Liver (tissue), 9 donors: ENCODE results near the gene NME1. TPM values are rescaled to one million over a fixed set of nuclear protein-coding genes. Genes with fewer than 3 reads are reported as not detected.
"Not testable (repeated sequence)": the region's sequence is repeated elsewhere in the genome, so short reads cannot be mapped to it uniquely, and the experiment has no call there.

Experiments used
- DNase-seq: peaks from one replicate; pipeline ENCODE4 v3.0.0-alpha.2; 2017; ENCODE audit warnings: low spot score
- H3K27ac ChIP-seq, 2 donors: one replicate each; pipeline ENCODE4 v1.7.0; 2013; ENCODE audit warnings: inconsistent platforms in 2 of 2, low read length in 2 of 2, control low read depth in 1 of 2, low read depth in 1 of 2, mild to moderate bottlenecking in 1 of 2
- H3K27me3 ChIP-seq, 4 donors: one replicate each; pipeline versions ENCODE4 v1.6.1 to v1.7.0; 2013; ENCODE audit warnings: low read length in 3 of 4, inconsistent platforms in 1 of 4, mild to moderate bottlenecking in 1 of 4, moderate library complexity in 1 of 4; ENCODE audit not compliant: control insufficient read depth in 4 of 4, insufficient read depth in 4 of 4
- H3K36me3 ChIP-seq, 4 donors: one replicate each; pipeline versions ENCODE4 v1.6.1 to v1.7.0; 2013; ENCODE audit warnings: low read length in 3 of 4, mild to moderate bottlenecking in 3 of 4, low read depth in 1 of 4, moderate library complexity in 1 of 4; ENCODE audit not compliant: control insufficient read depth in 4 of 4, insufficient read depth in 3 of 4
- H3K4me1 ChIP-seq, 4 donors: one replicate each; pipeline versions ENCODE4 v1.6.1 to v1.7.0; 2013; ENCODE audit warnings: low read length in 3 of 4, mild to moderate bottlenecking in 3 of 4, moderate library complexity in 1 of 4; ENCODE audit not compliant: control insufficient read depth in 4 of 4, insufficient read depth in 4 of 4
- H3K4me3 ChIP-seq, 3 donors: one replicate each; pipeline versions ENCODE4 v1.6.1 to v1.7.0; 2013; ENCODE audit warnings: low read length in 3 of 3, control low read depth in 1 of 3, low read depth in 1 of 3, mild to moderate bottlenecking in 1 of 3
- H3K9ac ChIP-seq, 2 donors: one replicate each; pipeline ENCODE4 v1.7.0; 2013; ENCODE audit warnings: low read length in 2 of 2, mild to moderate bottlenecking in 2 of 2, moderate library complexity in 2 of 2, control low read depth in 1 of 2, low read depth in 1 of 2
- H3K9me3 ChIP-seq, 4 donors: one replicate each; pipeline versions ENCODE4 v1.6.1 to v1.7.0; 2013; ENCODE audit warnings: low read length in 3 of 4; ENCODE audit not compliant: control insufficient read depth in 4 of 4
- CTCF ChIP-seq: fragments of 150-350 bp; IDR thresholded peaks from 2 replicates; pipeline ENCODE4 v1.5.1; 2017; ENCODE audit warnings: improper control_type of control experiment, low read depth, low read length; ENCODE audit not compliant: missing input control
- EGR1 ChIP-seq, 2 donors: IDR thresholded peaks; 2 replicates each; pipeline ENCODE4 v1.6.1; 2016 to 2018; ENCODE audit warnings: antibody characterized with exemption in 2 of 2, low read depth in 2 of 2
- FOXA1 ChIP-seq: IDR thresholded peaks from 2 replicates; pipeline ENCODE4 v1.6.1; 2016; ENCODE audit warnings: antibody characterized with exemption
- FOXA2 ChIP-seq: IDR thresholded peaks from 2 replicates; pipeline ENCODE4 v1.6.1; 2016; ENCODE audit warnings: antibody characterized with exemption
- GABPA ChIP-seq, 2 donors: IDR thresholded peaks in 1 of 2; conservative IDR thresholded peaks in 1 of 2; 2 replicates each; pipeline ENCODE4 v1.6.1; 2016; ENCODE audit warnings: antibody characterized with exemption in 2 of 2, mild to moderate bottlenecking in 1 of 2, moderate library complexity in 1 of 2
- HNF4A ChIP-seq, 2 donors: conservative IDR thresholded peaks; 2 replicates each; pipeline ENCODE4 v1.6.1; 2016; ENCODE audit warnings: antibody characterized with exemption in 2 of 2, mild to moderate bottlenecking in 2 of 2
- HNF4G ChIP-seq: IDR thresholded peaks from 2 replicates; pipeline ENCODE4 v1.6.1; 2016; ENCODE audit warnings: antibody characterized with exemption
- JUND ChIP-seq, 2 donors: IDR thresholded peaks; 2 replicates each; pipeline ENCODE4 v1.6.1; 2016; ENCODE audit warnings: antibody characterized with exemption in 2 of 2
- NR2F2 ChIP-seq: IDR thresholded peaks from 2 replicates; pipeline ENCODE4 v1.6.1; 2016; ENCODE audit warnings: antibody characterized with exemption
- RAD21 ChIP-seq, 2 donors: IDR thresholded peaks; 2 replicates each; pipeline ENCODE4 v1.6.1; 2016; ENCODE audit warnings: antibody characterized with exemption in 2 of 2, mild to moderate bottlenecking in 2 of 2
- REST ChIP-seq: IDR thresholded peaks from 2 replicates; pipeline ENCODE4 v1.6.1; 2016; ENCODE audit warnings: antibody characterized with exemption, mild to moderate bottlenecking
- RXRA ChIP-seq, 2 donors: IDR thresholded peaks; 2 replicates each; pipeline ENCODE4 v1.6.1; 2017 to 2018; ENCODE audit warnings: antibody characterized with exemption in 2 of 2, mild to moderate bottlenecking in 1 of 2
- SP1 ChIP-seq: IDR thresholded peaks from 2 replicates; pipeline ENCODE4 v1.6.1; 2018; ENCODE audit warnings: antibody characterized with exemption, mild to moderate bottlenecking
- TAF1 ChIP-seq: conservative IDR thresholded peaks from 2 replicates; pipeline ENCODE4 v1.6.1; 2016; ENCODE audit warnings: antibody characterized with exemption, mild to moderate bottlenecking
- YY1 ChIP-seq: IDR thresholded peaks from 2 replicates; pipeline ENCODE4 v1.6.1; 2016; ENCODE audit warnings: antibody characterized with exemption, mild to moderate bottlenecking
- WGBS: extraction: QIAGEN DNeasy Blood & Tissue Kit; methylation state at CpG from one replicate; pipeline ENCODE4 v1.1.7; 2013; 5-methylcytosine and 5-hydroxymethylcytosine counted together
- polyA plus RNA-seq, 2 donors: library from polyadenylated mRNA; stranded (reverse) in 1 of 2; unstranded in 1 of 2; fragments of 200-250 nt in 1 of 2; fragments of >200 nt in 1 of 2; fragmentation: Nextera tagmentation in 1 of 2; extraction: Ambion mirVana in 1 of 2; gene quantifications; one replicate each; pipeline versions ENCODE4 v1.2.1 to v1.2.3, GENCODE V29; 2013 to 2015
- total RNA-seq, 2 donors: library from RNA; depleted of rRNA; stranded (reverse); fragments of >200 nt; gene quantifications; one replicate each; pipeline ENCODE4 v1.2.3, GENCODE V29; 2014
- TF ChIP-seq, protein P1 (sequence below): IDR thresholded peaks from 2 replicates; pipeline ENCODE4 v1.6.1; 2016; ENCODE audit warnings: antibody characterized with exemption
- TF ChIP-seq, protein P2 (sequence below): IDR thresholded peaks from 2 replicates; pipeline ENCODE4 v1.6.1; 2016; ENCODE audit warnings: antibody characterized with exemption
- TF ChIP-seq, protein P3 (sequence below): IDR thresholded peaks from 2 replicates; pipeline ENCODE4 v1.6.1; 2016; ENCODE audit warnings: antibody characterized with exemption
- donor health status: healthy.
- donor health status: healthy.
- donor health status: healthy.
- donor health status: healthy.
- donor health status: healthy.

Gene NME1
- total and polyA plus RNA-seq, 4 donors, result 26.7 to 97.3 (median 57.4) TPM

DNA sequence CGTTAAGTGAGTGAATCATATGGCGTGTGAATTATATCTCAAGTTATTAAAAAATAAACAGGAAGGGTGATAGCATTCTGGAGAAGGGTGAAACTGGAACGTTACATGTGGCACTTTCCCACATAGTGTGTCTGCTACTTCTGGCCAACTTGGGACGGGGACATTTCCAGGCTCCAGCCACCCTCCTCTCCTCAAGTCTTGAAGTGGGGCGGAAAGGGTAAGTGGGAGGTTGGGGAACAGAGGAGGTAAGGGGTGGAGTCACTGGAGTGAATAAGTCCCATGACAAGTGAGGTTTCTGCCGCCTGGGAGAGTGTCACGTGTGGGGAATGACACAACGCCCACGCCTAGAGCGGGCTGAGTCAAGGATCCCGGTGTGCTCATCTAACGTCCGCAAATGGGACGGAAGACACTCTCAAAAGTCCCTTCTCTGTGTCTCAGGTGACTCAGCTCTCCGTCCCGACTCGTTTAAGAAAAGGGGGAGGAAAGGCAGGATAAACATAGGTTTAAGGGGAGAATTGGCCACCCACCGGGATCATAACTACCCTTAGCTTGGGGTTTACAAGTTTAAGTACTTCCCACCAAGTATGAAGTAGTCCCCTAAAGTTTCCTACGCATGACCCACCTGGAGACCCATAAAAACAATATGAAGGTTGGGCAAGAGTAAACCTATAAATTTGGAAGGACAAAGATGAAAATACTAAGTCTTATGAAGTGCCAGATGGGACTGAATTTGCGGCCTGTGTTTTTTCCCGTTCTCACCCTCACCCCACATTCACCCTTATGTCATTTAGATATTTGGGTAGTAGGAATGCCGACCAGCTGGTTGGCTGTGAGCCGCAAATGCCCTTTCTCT lies 31.5 kb upstream of the NME1 start:
- DNase-seq, result peak; percentile 77
- Histone ChIP-seq H3K36me3 (no peaks in the 10 kb centered on the region), H3K27me3 (no peaks in the 10 kb centered on the region), H3K4me3 (peak overlapping the region; percentile 30 to 84 (median 55)), H3K27ac (peak overlapping the region; percentile 97), H3K9me3 (no peaks in the 10 kb centered on the region), H3K9ac (peak overlapping the region; percentile 88 to 100), H3K4me1 (peaks cover 6 to 45% (median 35%) of the 10 kb centered on the region in 4 donors)
- TF ChIP-seq CTCF, result no peak
- peak; percentile 58 to 83 for TF ChIP-seq JUND (IDR thresholded peaks at IDR 0.05)
- TF ChIP-seq FOXA1, result peak; percentile 21
- TF ChIP-seq, protein P1, sequence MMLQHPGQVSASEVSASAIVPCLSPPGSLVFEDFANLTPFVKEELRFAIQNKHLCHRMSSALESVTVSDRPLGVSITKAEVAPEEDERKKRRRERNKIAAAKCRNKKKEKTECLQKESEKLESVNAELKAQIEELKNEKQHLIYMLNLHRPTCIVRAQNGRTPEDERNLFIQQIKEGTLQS, result no peak
- no peak for TF ChIP-seq NR2F2
- TF ChIP-seq GABPA (IDR thresholded peaks at IDR 0.05 in 1 of 2, conservative IDR thresholded peaks at IDR 0.05 in 1 of 2), result peak in 1 of 2 donors; percentile 58
- no peak for TF ChIP-seq HNF4G
- TF ChIP-seq REST, result peak; percentile 88
- peak; percentile 100 for TF ChIP-seq EGR1 (IDR thresholded peaks at IDR 0.05; ENCODE audit: low read depth in 2 of 2)
- peak; percentile 23 for TF ChIP-seq YY1
- TF ChIP-seq TAF1, result peak; percentile 97
- TF ChIP-seq, protein P2, sequence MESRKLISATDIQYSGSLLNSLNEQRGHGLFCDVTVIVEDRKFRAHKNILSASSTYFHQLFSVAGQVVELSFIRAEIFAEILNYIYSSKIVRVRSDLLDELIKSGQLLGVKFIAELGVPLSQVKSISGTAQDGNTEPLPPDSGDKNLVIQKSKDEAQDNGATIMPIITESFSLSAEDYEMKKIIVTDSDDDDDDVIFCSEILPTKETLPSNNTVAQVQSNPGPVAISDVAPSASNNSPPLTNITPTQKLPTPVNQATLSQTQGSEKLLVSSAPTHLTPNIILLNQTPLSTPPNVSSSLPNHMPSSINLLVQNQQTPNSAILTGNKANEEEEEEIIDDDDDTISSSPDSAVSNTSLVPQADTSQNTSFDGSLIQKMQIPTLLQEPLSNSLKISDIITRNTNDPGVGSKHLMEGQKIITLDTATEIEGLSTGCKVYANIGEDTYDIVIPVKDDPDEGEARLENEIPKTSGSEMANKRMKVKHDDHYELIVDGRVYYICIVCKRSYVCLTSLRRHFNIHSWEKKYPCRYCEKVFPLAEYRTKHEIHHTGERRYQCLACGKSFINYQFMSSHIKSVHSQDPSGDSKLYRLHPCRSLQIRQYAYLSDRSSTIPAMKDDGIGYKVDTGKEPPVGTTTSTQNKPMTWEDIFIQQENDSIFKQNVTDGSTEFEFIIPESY, result no peak
- TF ChIP-seq RXRA (IDR thresholded peaks at IDR 0.05), result peak; percentile 27 to 49
- TF ChIP-seq SP1, result peak; percentile 39
- TF ChIP-seq, protein P3, sequence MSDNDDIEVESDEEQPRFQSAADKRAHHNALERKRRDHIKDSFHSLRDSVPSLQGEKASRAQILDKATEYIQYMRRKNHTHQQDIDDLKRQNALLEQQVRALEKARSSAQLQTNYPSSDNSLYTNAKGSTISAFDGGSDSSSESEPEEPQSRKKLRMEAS, result peak; percentile 58
- TF ChIP-seq FOXA2, result peak; percentile 40
- TF ChIP-seq RAD21 (IDR thresholded peaks at IDR 0.05), result peak; percentile 19 to 24
- TF ChIP-seq HNF4A (conservative IDR thresholded peaks at IDR 0.05), result peak; percentile 33 to 43
- 18% methylated on average over 23 of the region's 23 CpGs for WGBS

- not testable (repeated sequence) for H3K36me3 ChIP-seq, H3K9me3 ChIP-seq, H3K4me3 ChIP-seq, H3K27me3 ChIP-seq, DNase-seq
- WGBS, result 88% methylated on average over 10 of the region's 10 CpGs
- Histone ChIP-seq H3K9ac (peak overlapping the region in 1 of 2 donors; percentile 88), H3K4me1 (peaks cover 6 to 38% (median 30%) of the 10 kb centered on the region in 4 donors), H3K27ac (peak overlapping the region; percentile 97)
These were observed 30.8 kb upstream of the NME1 start for GRCh38 chr17:51122473-51123115.
